ENCODE results near the gene KRT81.
A peak's percentile ranks its signal among the peaks of the same experiment; 100 is the strongest.

The KRT81 gene

DNA sequence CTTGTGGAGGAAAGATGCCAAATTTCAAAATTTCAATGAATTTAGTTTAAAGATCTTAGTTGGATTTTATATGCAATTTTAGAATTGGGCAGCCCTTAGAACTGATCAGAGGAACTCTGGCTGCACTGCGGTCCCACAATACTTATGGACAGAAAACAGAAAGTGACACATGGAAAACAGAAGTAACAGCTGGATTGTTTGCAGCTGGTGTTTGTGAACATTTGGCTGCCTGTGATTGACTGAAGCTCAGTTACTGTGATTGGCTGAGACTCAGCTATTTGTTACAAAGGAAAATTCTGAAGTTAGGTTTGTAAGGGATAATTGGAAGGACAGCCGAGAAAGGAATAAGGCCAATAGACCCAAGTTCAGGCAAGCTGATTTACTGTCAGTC, 26.9 kb downstream of the KRT81 start:
- peaks cover 9% of the 10 kb centered on the region for H3K9me3 Mint-ChIP-seq
- no peak overlapping the region for H3K4me3 Mint-ChIP-seq
- H3K27ac Mint-ChIP-seq = peak overlapping the region in 1 of 3 experiments; percentile 8
- TF ChIP-seq, protein P1, sequence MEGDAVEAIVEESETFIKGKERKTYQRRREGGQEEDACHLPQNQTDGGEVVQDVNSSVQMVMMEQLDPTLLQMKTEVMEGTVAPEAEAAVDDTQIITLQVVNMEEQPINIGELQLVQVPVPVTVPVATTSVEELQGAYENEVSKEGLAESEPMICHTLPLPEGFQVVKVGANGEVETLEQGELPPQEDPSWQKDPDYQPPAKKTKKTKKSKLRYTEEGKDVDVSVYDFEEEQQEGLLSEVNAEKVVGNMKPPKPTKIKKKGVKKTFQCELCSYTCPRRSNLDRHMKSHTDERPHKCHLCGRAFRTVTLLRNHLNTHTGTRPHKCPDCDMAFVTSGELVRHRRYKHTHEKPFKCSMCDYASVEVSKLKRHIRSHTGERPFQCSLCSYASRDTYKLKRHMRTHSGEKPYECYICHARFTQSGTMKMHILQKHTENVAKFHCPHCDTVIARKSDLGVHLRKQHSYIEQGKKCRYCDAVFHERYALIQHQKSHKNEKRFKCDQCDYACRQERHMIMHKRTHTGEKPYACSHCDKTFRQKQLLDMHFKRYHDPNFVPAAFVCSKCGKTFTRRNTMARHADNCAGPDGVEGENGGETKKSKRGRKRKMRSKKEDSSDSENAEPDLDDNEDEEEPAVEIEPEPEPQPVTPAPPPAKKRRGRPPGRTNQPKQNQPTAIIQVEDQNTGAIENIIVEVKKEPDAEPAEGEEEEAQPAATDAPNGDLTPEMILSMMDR (IDR thresholded peaks at IDR 0.05; ENCODE audit: unreplicated experiment in 3 of 3) = no peak
- peaks cover 46% of the 10 kb centered on the region for H3K27me3 Mint-ChIP-seq (ENCODE audit: low read depth)
- peaks cover 42% of the 10 kb centered on the region for H3K4me1 Mint-ChIP-seq
- H3K36me3 Mint-ChIP-seq (ENCODE audit: low read depth) = no peaks in the 10 kb centered on the region

DNA sequence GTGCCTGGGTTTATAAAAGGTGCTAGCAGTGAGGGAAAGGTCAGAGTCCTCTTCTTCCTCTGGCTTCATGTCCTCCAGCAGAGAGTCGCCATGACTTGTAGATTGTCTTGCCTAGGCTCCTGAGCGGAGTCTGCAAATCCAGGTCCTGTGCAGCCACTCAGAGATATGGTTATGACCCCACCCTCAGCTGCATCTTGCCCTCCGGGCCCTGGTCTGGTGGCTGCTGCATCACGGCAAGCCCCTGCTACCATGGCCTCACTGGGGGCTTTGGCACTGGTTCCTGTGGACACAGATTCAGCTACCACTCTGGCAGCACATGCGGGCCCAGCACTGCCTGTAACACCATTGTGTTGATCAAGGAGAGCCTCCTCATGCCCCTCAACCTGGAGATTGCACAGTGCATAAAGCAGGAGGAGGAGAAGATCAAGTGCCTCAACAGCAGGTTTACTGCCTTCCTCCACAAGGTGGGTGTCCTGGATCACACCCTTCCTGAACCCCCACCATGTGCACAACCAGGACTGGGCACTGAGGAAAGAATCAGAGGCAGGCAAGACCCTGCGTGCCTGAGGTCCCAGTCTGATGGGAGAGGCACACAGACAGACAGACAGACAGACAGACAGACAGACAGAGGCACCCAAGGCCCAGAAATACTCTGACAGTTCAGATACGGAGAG, 27.4 kb downstream of the KRT81 start:
- TF ChIP-seq, protein P1 (IDR thresholded peaks at IDR 0.05; ENCODE audit: unreplicated experiment in 3 of 3) = no peak
- Mint-ChIP-seq H3K4me1 (peaks cover 44% of the 10 kb centered on the region), H3K4me3 (no peak overlapping the region), H3K9me3 (peaks cover 9% of the 10 kb centered on the region), H3K36me3 (ENCODE audit: low read depth) (no peaks in the 10 kb centered on the region), H3K27ac (peak overlapping the region in 1 of 3 experiments; percentile 8), H3K27me3 (ENCODE audit: low read depth) (peaks cover 51% of the 10 kb centered on the region)

DNA sequence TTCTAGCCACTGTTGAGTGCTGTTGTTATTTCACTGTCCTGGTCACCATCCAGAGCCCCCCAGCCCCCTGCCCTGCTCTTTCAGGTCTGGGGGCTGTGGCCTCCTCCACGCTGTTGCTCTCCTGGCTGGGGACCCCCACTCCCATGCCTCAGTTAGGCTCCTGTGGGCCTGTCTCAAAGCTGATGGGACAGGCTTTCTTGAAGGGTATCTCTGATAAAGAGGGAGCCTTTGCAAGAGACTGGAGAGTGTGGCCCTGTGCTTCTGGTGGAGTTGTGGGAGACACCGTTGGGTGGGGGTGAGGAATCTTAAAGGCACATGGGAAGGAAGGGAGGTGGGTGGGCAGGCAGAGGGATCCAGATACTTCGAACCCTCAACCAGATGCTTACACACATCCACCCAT, 29.0 kb downstream of the KRT81 start:
- Mint-ChIP-seq H3K36me3 (ENCODE audit: low read depth) (no peaks in the 10 kb centered on the region), H3K27me3 (ENCODE audit: low read depth) (peaks cover 60% of the 10 kb centered on the region), H3K27ac (no peak overlapping the region), H3K4me1 (peaks cover 44% of the 10 kb centered on the region), H3K4me3 (no peak overlapping the region), H3K9me3 (peaks cover 9% of the 10 kb centered on the region)
- TF ChIP-seq, protein P1 (IDR thresholded peaks at IDR 0.05; ENCODE audit: unreplicated experiment in 3 of 3) = no peak

DNA sequence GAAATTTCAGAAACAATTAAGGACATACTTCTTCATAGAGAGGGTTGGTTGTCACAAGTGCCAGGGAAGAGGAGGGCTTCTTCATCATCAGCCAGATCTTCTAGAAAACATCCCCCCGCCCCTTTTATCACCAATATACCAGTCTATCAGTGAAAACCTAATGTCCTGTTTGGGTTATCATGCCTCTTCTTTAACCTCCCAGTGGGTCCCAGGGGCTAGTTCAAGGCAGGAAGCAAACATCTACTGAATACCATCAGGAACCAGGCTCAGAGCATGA, 30.2 kb downstream of the KRT81 start:
- TF ChIP-seq, protein P1 (IDR thresholded peaks at IDR 0.05; ENCODE audit: unreplicated experiment in 3 of 3) = no peak
- H3K36me3 Mint-ChIP-seq (ENCODE audit: low read depth) = no peaks in the 10 kb centered on the region
- H3K4me3 Mint-ChIP-seq = peak overlapping the region in 1 of 3 experiments; percentile 34

DNA sequence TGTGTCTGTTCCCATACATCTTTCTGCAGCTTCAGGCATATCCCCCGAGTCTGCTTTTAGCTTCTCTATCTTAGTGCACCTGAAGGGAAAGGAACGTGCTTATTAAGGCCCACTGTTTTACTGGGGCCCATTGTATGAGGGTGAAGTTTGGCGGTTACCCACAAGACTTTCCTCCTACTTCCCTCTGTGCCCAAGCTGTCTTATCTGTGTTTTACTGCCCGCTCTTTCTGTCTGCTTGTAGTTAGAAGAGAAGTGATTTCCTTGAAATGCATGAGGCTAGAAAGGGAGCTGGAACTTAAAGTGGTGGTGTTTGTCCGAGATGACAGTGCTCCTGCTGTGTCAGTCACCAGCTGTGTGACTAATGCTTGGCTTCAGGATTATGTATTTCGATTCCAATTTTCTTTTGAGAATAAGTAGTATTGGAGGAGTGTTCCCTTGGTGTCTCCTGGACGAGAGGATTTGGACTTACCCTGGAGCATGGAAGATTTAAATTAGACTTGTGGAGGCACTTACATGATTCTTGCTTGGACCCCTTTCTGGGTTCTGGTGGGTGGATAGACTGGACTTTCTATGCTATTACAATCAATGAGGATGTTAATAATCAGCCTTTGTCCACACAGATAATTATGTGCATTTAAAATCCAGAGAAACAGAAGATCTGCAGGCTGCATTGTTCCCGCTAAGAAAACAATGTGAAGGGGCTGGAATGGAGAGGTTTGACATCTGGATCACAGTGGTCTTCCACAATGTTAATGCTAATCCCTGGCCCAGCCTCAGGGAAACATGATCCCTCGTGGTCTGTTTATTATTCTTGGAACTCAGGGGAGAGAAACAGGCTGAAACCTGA, 30.8 kb downstream of the KRT81 start:
- Mint-ChIP-seq H3K9me3 (peaks cover 9% of the 10 kb centered on the region), H3K4me3 (peak overlapping the region in 1 of 3 experiments; percentile 40), H3K36me3 (ENCODE audit: low read depth) (no peaks in the 10 kb centered on the region), H3K4me1 (peaks cover 40% of the 10 kb centered on the region), H3K27me3 (ENCODE audit: low read depth) (peaks cover 74% of the 10 kb centered on the region), H3K27ac (peak overlapping the region in 2 of 3 experiments; percentile 18 to 60)
- TF ChIP-seq, protein P1 (IDR thresholded peaks at IDR 0.05; ENCODE audit: unreplicated experiment in 3 of 3) = no peak

More for the DNA sequence above, 30.2 kb downstream of the KRT81 start:
- Mint-ChIP-seq H3K9me3 (peaks cover 9% of the 10 kb centered on the region), H3K27ac (peak overlapping the region in 1 of 3 experiments; percentile 60), H3K4me1 (peaks cover 44% of the 10 kb centered on the region), H3K27me3 (ENCODE audit: low read depth) (peaks cover 71% of the 10 kb centered on the region)

All from nephron (organoid).